ENCODE results near the gene NIT1. TPM values are rescaled to one million over a fixed set of nuclear protein-coding genes. Genes with fewer than 3 reads are reported as not detected.

Gene NIT1
- total RNA-seq = 39.4 and 42.0 TPM in 2 replicates

GRCh38 chr1:161117759-161118581, at the start of gene NIT1, which contains the start of gene PFDN2:
Gene NIT1, plus strand, starts transcription at chr1:161118105. Its CDS starts 72 bp downstream, at chr1:161118177.
Gene PFDN2, minus strand, starts transcription at chr1:161118037. Its CDS starts 11 bp downstream, at chr1:161118026.

GRCh38 chr1:161069731-161070270, 48.1 kb upstream of the NIT1 start, which contains the start of gene ARHGAP30:
Gene ARHGAP30, minus strand, starts transcription at chr1:161069891. Its CDS starts 267 bp downstream, at chr1:161069624.

GRCh38 chr1:161089251-161089924, 28.5 kb upstream of the NIT1 start, which contains the start of gene NECTIN4:
Gene NECTIN4, minus strand, starts transcription at chr1:161089558. Its CDS starts 262 bp downstream, at chr1:161089296.

GRCh38 chr1:161098210-161099068, 19.5 kb upstream of the NIT1 start, which contains the start of gene KLHDC9:
Gene KLHDC9, plus strand, starts transcription at chr1:161098361. Its CDS starts 175 bp downstream, at chr1:161098536.

GRCh38 chr1:161132410-161133219, 14.7 kb downstream of the NIT1 start, which contains the start of gene DEDD:
Gene DEDD, minus strand, starts transcription at chr1:161132667. Its CDS starts 8,205 bp downstream, at chr1:161124462.

GRCh38 chr1:161153682-161154337, 35.9 kb downstream of the NIT1 start, which contains the start of gene UFC1:
Gene UFC1, plus strand, starts transcription at chr1:161153978. Its CDS starts 20 bp downstream, at chr1:161153998.

GRCh38 chr1:161159087-161159912, 41.4 kb downstream of the NIT1 start, which contains the start of gene USP21:
Gene USP21, plus strand, starts transcription at chr1:161159500. Its CDS starts 1,141 bp downstream, at chr1:161160641.

GRCh38 chr1:161165742-161166668, 48.1 kb downstream of the NIT1 start, which contains the start of gene PPOX:
Gene PPOX, plus strand, starts transcription at chr1:161166426. Its CDS starts 422 bp downstream, at chr1:161166848.

Other genes with a start within 250 kb of the NIT1 start
- gene ITLN1, start 232.9 kb upstream of the NIT1 start, total RNA-seq = not detected in 2 replicates
- gene ITLN2, start 163.3 kb upstream of the NIT1 start, total RNA-seq = not detected in 2 replicates
- gene F11R, start 97.0 kb upstream of the NIT1 start, total RNA-seq = 97.3 and 126 TPM in 2 replicates
- 123 and 299 TPM in 2 replicates for gene TSTD1, start 79.1 kb upstream of the NIT1 start, total RNA-seq
- 20.1 and 30.0 TPM in 2 replicates for gene USF1, start 72.1 kb upstream of the NIT1 start, total RNA-seq
- not detected in 2 replicates for gene ARHGAP30, start 48.2 kb upstream of the NIT1 start, total RNA-seq
- 0.23 and 2.9 TPM in 2 replicates for gene NECTIN4, start 28.5 kb upstream of the NIT1 start, total RNA-seq
- 0.68 and 2.7 TPM in 2 replicates for gene KLHDC9, start 19.7 kb upstream of the NIT1 start, total RNA-seq
- 71.9 and 125 TPM in 2 replicates for gene PFDN2, start 68 bp upstream of the NIT1 start, total RNA-seq
- gene DEDD, start 14.6 kb downstream of the NIT1 start, total RNA-seq = 21.9 and 23.2 TPM in 2 replicates
- gene UFC1, start 35.9 kb downstream of the NIT1 start, total RNA-seq = 48.9 and 74.6 TPM in 2 replicates
- gene USP21, start 41.4 kb downstream of the NIT1 start, total RNA-seq = 7.7 and 8.5 TPM in 2 replicates
- gene PPOX, start 48.3 kb downstream of the NIT1 start, total RNA-seq = 8.4 and 18.0 TPM in 2 replicates
- 36.7 TPM in 2 replicates for gene B4GALT3, start 59.4 kb downstream of the NIT1 start, total RNA-seq
- gene ADAMTS4, start 80.9 kb downstream of the NIT1 start, total RNA-seq = 0.08 and 1.5 TPM in 2 replicates
- 120 and 122 TPM in 2 replicates for gene NDUFS2, start 84.3 kb downstream of the NIT1 start, total RNA-seq
- gene FCER1G, start 97.2 kb downstream of the NIT1 start, total RNA-seq = 0.70 TPM in 1 of 2 replicates, not detected in the other
- not detected in 2 replicates for gene APOA2, start 105.5 kb downstream of the NIT1 start, total RNA-seq
- gene TOMM40L, start 108.0 kb downstream of the NIT1 start, total RNA-seq = 10.1 and 16.2 TPM in 2 replicates
- gene NR1I3, start 120.1 kb downstream of the NIT1 start, total RNA-seq = not detected in 2 replicates
- gene PCP4L1, start 140.6 kb downstream of the NIT1 start, total RNA-seq = not detected in 2 replicates
- gene MPZ, start 191.9 kb downstream of the NIT1 start, total RNA-seq = 0.61 and 0.86 TPM in 2 replicates
- gene SDHC, start 196.3 kb downstream of the NIT1 start, total RNA-seq = 29.3 and 39.3 TPM in 2 replicates
- not detected in 2 replicates for gene CFAP126, start 249.8 kb downstream of the NIT1 start, total RNA-seq